GM21423 (cell line): ENCODE results near the gene PRKAG3.

Experiments used
- ATAC-seq: cut with Tn5 transposase; IDR thresholded peaks from one replicate; pipeline ENCODE4 v1.9.1; 2021; ENCODE audit warnings: mild to moderate bottlenecking, moderate library complexity; ENCODE audit not compliant: unreplicated experiment

Gene PRKAG3

DNA sequence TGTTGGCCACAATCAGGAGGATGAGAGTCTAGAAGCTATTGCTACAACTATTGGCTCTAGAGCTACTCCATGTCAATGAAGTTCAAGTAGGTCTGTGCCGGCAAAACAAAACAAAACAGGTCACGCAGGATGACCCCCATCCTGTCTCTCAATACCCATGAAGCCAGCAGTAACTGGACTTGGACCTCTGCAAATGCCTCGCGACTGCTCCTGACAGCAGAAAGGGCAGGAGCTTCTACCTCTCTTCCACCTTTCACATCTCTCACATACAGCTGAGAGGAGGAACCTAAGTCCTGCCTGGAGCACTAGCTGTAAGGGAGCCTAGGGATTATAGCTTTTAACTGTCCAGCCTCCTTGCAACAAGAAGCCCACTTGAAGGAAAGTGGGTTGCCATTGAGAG lies 16.0 kb downstream of the PRKAG3 start:
- no peak for ATAC-seq

GRCh38 chr2:218815244-218815637 lies 16.4 kb downstream of the PRKAG3 start:
- ATAC-seq: no peak

- ATAC-seq: no peak
Observed at GRCh38 chr2:218814540-218815243, 16.9 kb downstream of the PRKAG3 start.

DNA sequence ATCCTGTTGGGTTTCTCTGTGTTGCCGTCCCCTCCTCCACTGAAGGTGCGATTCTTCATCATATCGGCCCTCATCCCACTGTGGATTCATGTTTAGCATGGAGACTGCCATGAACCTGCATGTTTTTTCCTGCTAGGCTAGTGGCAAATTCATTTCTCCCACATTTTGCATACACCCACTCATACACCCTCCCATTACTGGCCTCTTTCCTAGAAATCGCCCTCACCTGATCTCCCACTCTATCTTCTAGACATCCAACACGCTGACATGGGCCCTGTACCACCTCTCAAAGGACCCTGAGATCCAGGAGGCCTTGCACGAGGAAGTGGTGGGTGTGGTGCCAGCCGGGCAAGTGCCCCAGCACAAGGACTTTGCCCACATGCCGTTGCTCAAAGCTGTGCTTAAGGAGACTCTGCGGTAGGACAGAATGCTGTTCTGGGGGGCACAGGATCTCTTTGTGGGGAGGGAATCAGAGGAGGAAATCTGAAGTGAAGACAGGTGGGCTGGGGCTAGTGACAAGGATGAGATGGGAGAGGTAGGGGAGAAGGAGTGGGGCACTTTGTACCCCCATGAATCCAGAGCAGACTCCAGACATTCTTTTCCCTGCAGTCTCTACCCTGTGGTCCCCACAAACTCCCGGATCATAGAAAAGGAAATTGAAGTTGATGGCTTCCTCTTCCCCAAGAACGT lies 17.7 kb downstream of the PRKAG3 start:
- no peak for ATAC-seq

DNA sequence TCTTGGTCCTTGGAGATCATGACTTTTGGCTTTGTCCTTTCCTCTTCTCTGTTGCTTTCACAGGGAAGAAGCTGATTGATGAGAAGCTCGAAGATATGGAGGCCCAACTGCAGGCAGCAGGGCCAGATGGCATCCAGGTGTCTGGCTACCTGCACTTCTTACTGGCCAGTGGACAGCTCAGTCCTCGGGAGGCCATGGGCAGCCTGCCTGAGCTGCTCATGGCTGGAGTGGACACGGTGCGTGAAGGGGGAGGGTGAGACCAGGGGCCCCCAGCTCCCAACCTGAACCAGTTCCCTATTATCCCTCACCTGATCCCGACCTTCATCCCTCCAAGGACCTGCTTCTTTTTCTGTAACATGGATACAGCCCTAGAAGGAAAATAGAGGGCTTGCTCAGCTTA lies 18.7 kb downstream of the PRKAG3 start:
- ATAC-seq: no peak

DNA sequence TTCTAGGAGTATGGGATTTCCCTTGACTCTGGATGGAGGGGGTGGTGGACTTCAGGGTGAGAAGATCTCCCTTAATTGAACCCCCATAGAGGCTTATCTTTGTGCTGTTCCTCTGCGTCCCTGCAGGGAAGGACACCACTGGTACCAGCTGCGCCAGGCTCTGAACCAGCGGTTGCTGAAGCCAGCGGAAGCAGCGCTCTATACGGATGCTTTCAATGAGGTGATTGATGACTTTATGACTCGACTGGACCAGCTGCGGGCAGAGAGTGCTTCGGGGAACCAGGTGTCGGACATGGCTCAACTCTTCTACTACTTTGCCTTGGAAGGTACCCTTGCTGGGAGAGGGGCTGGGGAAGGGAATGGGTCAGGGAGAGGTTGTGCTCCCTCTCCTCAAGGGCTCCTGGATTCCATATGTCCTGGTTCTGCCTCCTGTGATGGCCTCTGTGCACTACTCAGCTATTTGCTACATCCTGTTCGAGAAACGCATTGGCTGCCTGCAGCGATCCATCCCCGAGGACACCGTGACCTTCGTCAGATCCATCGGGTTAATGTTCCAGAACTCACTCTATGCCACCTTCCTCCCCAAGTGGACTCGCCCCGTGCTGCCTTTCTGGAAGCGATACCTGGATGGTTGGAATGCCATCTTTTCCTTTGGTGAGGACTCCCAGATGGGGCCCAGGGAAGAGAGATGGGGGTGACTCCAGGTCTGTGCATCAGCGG lies 19.3 kb downstream of the PRKAG3 start:
- ATAC-seq: no peak

- ATAC-seq: no peak
Observed at GRCh38 chr2:218811382-218811781, 20.2 kb downstream of the PRKAG3 start.

- no peak for ATAC-seq
Observed at GRCh38 chr2:218810256-218810655, 21.3 kb downstream of the PRKAG3 start.

GRCh38 chr2:218809515-218809914 lies 22.1 kb downstream of the PRKAG3 start:
- no peak for ATAC-seq

DNA sequence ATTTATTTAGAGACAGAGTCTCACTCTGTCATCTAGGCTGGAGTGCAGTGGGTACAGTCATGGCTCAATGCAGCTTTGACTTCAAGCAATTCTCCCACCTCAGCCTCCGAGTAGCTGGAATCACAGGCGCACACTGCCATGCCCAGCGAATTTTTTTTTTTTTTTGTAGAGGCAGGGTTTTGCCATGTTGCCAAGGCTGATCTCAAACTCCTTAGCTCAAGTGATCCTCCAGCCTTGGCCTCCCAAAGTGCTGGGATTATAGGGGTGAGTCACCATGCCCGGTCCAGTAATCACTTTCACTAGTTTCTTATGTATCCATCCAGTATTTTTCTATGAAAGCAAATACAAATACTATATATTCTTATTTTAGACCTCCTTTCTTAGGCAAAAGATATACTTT lies 24.0 kb downstream of the PRKAG3 start:
- no peak for ATAC-seq

GRCh38 chr2:218806346-218806978 lies 25.1 kb downstream of the PRKAG3 start:
- peak; percentile 49 for ATAC-seq

- ATAC-seq: no peak
Observed at GRCh38 chr2:218805627-218806026, 26.0 kb downstream of the PRKAG3 start.

DNA sequence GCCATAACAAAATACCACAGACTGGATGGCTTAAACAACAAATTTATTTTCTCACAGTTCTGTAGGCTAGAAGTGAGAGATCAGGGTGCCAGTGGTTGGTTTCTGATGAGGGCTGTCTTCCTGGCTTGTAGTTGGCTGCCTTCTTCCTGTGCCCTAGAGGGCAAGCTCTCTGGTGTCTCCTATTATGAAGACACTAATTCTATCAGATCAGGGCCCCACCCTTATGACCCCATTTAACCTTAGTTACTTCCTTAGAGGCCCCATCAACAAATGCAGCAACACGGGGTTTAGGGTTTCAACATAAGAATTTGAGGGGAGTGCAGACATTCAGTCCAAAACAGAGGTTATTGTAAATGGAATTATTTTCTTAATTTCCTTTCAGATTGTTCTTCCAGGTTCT lies 26.8 kb downstream of the PRKAG3 start:
- ATAC-seq: no peak

DNA sequence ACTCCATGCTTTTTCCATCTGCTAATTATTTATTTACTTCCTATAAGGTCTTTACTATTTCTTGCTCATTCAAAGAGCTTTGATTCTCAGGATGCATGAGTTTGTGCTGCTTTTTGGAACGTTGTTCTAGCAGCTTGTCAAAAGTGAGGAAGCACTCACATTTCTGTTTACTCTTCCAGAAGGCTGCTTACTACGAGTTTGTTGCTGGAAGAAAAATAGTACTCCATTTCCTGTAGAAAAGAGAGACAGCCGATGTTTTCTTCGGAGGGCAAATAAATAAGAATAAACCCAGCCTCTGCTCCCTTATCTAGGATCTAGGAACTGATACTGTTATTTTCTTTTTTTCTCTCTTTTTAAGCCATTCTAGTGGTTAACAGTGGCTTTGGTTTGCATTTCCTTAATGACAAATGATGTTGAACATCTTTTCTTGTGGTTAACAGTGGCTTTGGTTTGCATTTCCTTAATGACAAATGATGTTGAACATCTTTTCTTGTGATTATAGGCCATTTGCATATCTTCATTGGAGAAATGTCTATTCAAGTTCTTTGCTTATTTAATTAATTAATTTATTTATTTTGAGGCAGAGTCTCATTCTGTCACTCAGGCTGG lies 29.1 kb downstream of the PRKAG3 start:
- no peak for ATAC-seq

DNA sequence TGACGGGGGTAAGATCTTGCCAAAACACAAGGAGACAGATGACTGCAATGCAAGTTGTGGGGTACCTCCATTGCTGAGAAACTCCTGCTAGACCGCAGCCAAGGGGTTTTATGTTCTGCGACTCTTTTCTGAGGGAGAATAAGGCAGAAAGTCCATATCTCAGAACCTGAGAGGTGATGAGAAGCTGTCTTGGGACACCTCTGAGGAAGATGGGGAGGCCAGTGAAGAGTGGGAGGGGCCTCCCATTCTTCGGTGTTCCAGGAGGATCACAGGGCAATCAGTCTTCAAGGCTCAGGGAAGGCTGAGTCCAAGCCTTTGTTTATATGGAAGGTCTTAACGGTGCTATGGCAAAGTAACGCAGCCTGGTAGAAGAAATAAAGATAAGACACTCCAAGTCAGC lies 31.6 kb downstream of the PRKAG3 start:
- ATAC-seq: no peak

DNA sequence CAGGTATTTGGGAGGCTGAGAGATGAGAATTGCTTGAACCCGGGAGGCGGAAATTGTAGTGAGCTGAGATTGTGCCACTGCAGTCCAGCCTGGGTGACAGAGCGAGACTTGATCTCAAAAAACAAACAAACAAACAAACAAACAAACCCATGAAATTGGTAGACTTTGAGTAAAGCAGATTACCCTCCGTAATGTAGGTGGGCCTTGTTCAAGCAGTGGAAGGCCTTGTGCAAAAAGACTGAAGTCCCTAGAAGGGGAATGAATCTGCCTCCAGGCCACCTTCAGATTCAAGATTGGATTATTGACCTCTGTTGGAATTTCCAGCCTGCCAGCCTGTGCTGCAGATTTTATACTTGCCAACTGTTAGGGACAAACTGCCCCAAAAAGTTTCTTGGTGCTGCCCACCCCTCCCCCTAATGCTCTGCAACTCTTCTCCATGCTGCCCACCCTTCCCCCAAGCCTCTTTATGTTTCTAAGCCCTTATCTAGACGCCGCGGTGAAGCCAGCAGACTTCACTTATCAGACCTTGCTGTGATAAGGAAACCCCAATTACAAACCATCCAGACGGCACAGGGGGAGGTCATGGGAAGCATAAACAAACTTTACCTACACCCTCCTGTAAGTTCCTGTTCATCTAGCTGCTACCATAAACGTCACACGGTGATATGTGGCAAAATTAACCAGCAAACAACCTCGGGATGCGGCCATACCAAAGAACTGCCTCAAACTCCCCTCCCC lies 32.7 kb downstream of the PRKAG3 start:
- ATAC-seq: no peak

DNA sequence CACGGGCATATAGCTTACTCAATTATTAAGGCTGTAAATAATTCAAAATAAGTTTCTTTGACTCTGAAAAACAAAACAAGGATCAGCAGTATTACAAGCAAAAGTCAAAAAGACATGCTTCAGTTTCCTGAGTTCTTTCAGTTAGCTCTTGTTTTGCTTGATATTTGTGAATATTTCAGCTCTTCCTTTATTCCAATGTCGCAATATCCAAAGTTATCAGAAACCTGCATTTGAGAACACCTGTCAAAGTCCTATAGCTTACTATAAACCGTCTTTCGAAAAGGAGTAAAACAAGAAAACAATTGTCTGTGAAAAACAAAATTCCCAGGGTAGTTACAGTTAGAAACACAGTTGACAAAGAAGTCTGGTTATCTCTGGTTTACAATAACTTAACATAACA lies 34.9 kb downstream of the PRKAG3 start:
- no peak for ATAC-seq

GRCh38 chr2:218792433-218792832 lies 39.2 kb downstream of the PRKAG3 start:
- ATAC-seq: no peak

DNA sequence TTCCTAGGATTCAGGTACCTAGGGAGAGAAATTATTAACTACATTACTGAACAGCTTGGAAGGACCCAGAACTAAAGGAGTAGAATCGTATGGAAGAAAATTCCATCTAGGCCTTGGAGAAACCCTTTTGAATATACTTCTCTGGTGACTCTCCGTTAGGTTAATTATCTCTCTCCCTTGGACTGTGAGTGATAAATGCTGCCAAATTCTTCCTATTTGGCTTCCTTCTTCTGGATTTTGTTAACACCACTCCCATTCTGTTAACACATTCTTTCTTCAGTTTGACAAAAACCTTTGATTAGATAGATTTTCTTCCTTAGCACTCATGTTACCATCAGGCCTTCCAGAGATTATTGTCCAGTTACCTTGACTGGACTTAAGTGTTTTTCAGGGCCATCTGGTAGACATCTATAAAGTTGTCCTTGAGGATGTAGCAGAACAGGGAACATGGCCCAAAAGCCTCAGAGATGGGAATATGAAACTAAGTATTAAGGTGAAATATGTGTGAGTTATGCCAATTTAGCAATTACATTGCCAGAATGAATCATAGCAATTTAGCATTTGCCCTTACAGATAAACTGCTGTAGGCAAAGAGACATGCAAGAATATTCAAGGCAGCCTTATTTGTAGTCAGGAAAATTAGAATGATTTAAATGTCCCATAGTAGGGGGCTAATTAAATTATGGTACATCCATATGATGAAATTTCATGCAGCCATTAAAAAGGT lies 42.9 kb downstream of the PRKAG3 start:
- ATAC-seq: no peak

GRCh38 chr2:218786133-218786532 lies 45.5 kb downstream of the PRKAG3 start:
- no peak for ATAC-seq
